AG09309 (cell line): ENCODE results near the gene UBE2E2.

ENCODE experiments used
- DNase-seq: peaks from one replicate; pipeline ENCODE4 v3.0.0-alpha.2; 2010; ENCODE audit warnings: low read depth
- H3K4me3 ChIP-seq: 2 replicates; pipeline ENCODE4 v1.5.1; 2011; ENCODE audit warnings: mild to moderate bottlenecking, low read depth, low read length, moderate library complexity; ENCODE audit not compliant: control insufficient read depth
- TF ChIP-seq, protein P1 (sequence below): IDR thresholded peaks from 2 replicates; pipeline ENCODE4 v1.5.1; 2011; ENCODE audit warnings: mild to moderate bottlenecking, low read depth, low read length, inconsistent platforms; ENCODE audit not compliant: insufficient read depth, control insufficient read depth; ENCODE audit errors: missing control alignments

Gene UBE2E2

DNA sequence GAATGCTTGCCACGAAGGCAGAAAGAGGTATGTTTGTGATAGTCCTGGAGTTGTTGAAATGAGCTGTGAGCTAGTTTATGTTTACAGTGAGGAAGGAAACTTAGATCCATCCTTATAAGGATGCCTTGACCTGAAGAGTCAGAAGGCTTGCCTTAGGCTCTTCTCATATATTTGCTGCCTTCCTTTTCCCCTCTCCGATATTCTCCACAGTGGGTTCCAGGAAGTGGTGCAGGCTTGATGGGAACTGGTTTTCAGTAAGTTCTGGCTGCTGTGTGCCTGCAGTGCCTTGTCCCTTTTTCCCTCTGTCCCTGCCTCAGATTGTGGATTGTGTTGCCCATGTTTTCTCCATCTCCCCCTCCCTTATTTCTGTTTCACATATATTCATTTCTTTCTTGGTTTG, 315.3 kb downstream of the UBE2E2 start:
- no peak overlapping the region for H3K4me3 ChIP-seq
- TF ChIP-seq, protein P1, sequence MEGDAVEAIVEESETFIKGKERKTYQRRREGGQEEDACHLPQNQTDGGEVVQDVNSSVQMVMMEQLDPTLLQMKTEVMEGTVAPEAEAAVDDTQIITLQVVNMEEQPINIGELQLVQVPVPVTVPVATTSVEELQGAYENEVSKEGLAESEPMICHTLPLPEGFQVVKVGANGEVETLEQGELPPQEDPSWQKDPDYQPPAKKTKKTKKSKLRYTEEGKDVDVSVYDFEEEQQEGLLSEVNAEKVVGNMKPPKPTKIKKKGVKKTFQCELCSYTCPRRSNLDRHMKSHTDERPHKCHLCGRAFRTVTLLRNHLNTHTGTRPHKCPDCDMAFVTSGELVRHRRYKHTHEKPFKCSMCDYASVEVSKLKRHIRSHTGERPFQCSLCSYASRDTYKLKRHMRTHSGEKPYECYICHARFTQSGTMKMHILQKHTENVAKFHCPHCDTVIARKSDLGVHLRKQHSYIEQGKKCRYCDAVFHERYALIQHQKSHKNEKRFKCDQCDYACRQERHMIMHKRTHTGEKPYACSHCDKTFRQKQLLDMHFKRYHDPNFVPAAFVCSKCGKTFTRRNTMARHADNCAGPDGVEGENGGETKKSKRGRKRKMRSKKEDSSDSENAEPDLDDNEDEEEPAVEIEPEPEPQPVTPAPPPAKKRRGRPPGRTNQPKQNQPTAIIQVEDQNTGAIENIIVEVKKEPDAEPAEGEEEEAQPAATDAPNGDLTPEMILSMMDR = no peak
- no peak for DNase-seq

- TF ChIP-seq, protein P1 = no peak
- no peak overlapping the region for H3K4me3 ChIP-seq
- DNase-seq = no peak
Observed at GRCh38 chr3:23519314-23520208, 316.4 kb downstream of the UBE2E2 start.

DNA sequence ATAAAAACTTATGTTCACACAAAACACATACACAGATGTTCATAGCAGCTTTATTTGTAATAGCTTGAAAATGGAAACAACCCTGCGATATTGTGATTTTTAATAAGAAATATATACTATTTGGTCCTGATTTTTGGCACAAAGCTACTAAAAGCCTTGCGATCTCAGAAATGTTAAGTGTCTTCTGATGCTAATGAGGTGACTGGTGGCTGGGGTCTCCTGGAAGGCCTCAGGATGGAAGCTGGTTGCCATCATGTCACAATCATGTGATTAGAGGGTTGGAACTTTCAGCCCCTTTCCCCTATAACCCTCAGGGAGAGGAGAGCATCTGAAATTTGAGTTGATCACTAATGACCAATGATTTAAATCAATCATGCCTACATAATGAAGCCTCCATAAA, 324.2 kb downstream of the UBE2E2 start:
- no peak overlapping the region for H3K4me3 ChIP-seq
- no peak for DNase-seq
- TF ChIP-seq, protein P1 = no peak

- no peak for DNase-seq
- no peak overlapping the region for H3K4me3 ChIP-seq
- TF ChIP-seq, protein P1 = no peak
Observed at GRCh38 chr3:23533596-23533995, 330.5 kb downstream of the UBE2E2 start.

- H3K4me3 ChIP-seq = no peak overlapping the region
- TF ChIP-seq, protein P1 = no peak
- DNase-seq = no peak
Observed at GRCh38 chr3:23533996-23534395, 330.9 kb downstream of the UBE2E2 start.

DNA sequence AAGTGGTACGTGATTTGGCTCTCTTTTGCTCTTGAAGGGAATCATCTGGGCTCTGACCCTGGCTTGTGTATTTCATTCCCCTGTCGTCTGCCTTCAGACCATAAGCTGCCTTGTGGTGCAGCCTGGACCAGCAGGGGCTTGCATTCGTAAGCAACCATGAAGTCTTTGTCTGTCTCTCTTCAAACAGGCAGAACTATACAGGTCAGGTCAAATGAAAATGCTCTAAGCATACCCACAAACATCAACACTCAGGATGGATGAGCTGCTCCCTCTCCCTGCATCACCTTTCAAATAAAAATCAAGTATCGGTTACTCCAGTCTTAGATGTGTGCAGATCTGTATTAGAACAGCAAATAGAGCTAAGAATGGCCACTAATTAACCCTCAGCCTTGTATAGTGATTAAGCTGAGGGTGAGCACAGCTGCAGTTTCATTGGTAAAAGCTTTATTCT, 334.0 kb downstream of the UBE2E2 start:
- no peak overlapping the region for H3K4me3 ChIP-seq
- TF ChIP-seq, protein P1 = no peak
- no peak for DNase-seq
